Stimulated activated CD4-positive, alpha-beta T cell treated with anti-CD3 and anti-CD28 coated beads, Interleukin-12 subunit alpha, Interleukin-12 subunit beta, amount 100 ng/mL, for 24 hours (primary cell): ENCODE data around the gene KRT7.
A peak's percentile ranks its signal among the peaks of the same experiment; 100 is the strongest.

Source experiments
- DNase-seq, 2 experiments: peaks; one replicate each; pipeline ENCODE4 v3.0.0-alpha.2; 2020; ENCODE audit warnings: low read depth in 2 of 2

Gene KRT7

GRCh38 chr12:52211716-52212585, 21.1 kb upstream of the KRT7 start:
- no peak for DNase-seq

- DNase-seq = no peak
These were observed 20.1 kb upstream of the KRT7 start for GRCh38 chr12:52212701-52213563.

GRCh38 chr12:52213564-52214420, 19.3 kb upstream of the KRT7 start:
- DNase-seq = peak; percentile 23 to 56

- no peak for DNase-seq
These were observed 18.6 kb upstream of the KRT7 start for GRCh38 chr12:52214421-52214802.

GRCh38 chr12:52215587-52216031, 17.4 kb upstream of the KRT7 start:
- no peak for DNase-seq

GRCh38 chr12:52216100-52216499, 16.9 kb upstream of the KRT7 start:
- no peak for DNase-seq

GRCh38 chr12:52216807-52217206, 16.2 kb upstream of the KRT7 start:
- DNase-seq = no peak

GRCh38 chr12:52217223-52217622, 15.8 kb upstream of the KRT7 start:
- no peak for DNase-seq

GRCh38 chr12:52218001-52218400, 15.0 kb upstream of the KRT7 start:
- DNase-seq = no peak

GRCh38 chr12:52220477-52220876, 12.6 kb upstream of the KRT7 start:
- DNase-seq = no peak

- no peak for DNase-seq
These were observed 11.8 kb upstream of the KRT7 start for GRCh38 chr12:52221070-52221781.

- peak; percentile 64 to 84 for DNase-seq
These were observed 11.1 kb upstream of the KRT7 start for GRCh38 chr12:52221912-52222457.

- no peak for DNase-seq
These were observed 10.4 kb upstream of the KRT7 start for GRCh38 chr12:52222692-52223091.

- no peak for DNase-seq
These were observed 9.5 kb upstream of the KRT7 start for GRCh38 chr12:52223406-52224039.

- DNase-seq = no peak
These were observed 8.9 kb upstream of the KRT7 start for GRCh38 chr12:52224151-52224550.

- no peak for DNase-seq
These were observed 7.3 kb upstream of the KRT7 start for GRCh38 chr12:52225752-52226151.

- no peak for DNase-seq
These were observed 6.6 kb upstream of the KRT7 start for GRCh38 chr12:52226446-52226845.

GRCh38 chr12:52227606-52228166, 5.4 kb upstream of the KRT7 start:
- no peak for DNase-seq

GRCh38 chr12:52228366-52228765, 4.7 kb upstream of the KRT7 start:
- DNase-seq = no peak

- no peak for DNase-seq
These were observed 4.1 kb upstream of the KRT7 start for GRCh38 chr12:52228931-52229330.
